Stimulated activated CD8-positive, alpha-beta memory T cell treated with anti-CD3 and anti-CD28 coated beads, Interleukin-2, amount 100 ng/mL, for 48 hours (primary cell): Measurements from ENCODE around the gene PTPRN2.

Experiments
- DNase-seq, 2 donors: peaks; one replicate each; pipeline ENCODE4 v3.0.0-alpha.2; 2020; ENCODE audit warnings: low read depth in 2 of 2

Gene PTPRN2

DNA sequence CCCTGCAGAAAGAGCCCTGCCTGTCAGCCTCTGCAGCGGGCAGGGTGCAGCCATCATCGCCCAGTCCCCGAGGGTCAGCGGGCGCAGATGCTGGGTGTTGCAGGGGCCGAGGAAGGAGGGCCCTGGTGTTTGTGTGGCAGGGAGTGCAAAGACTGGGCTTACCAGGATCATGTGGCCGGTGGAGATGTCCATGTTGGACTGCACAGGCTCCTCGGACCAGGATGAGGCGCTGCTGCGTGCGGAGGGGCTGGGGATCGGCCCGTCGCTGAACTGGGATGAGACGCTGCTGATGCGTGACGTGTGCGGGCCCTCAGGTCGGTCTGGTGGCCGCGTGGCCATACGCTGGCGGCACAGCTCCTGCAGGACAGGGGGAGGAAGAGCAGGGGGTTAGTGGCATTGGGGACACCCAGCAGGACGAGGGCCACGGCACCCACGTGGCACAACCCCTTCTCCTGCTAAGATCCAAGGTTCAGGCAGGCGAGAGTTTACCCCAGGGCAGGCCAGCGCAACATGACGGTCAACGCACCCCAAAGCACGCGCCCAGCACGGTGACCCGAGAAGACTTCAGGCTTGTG lies 931.3 kb downstream of the PTPRN2 start:
- no peak for DNase-seq

DNA sequence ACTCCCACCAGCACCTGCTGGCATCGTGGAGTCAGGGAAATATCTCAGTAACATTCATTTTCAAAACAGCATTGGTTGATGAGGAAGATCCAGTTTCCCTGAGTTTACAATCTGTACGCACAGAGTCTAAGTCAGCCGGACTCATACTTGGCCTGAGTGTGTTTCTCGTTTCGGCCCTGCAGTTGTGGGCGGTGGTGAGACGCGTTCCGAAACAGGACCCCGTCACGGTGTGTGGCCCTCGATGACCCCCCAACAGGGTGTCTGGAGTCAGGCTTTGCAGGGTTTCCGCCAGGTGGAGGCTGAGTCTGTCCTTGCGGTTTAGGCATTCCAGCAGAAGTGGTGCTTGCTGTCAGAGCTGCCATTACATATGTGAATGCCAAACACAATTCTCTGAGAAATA lies 933.3 kb downstream of the PTPRN2 start:
- DNase-seq: no peak

DNA sequence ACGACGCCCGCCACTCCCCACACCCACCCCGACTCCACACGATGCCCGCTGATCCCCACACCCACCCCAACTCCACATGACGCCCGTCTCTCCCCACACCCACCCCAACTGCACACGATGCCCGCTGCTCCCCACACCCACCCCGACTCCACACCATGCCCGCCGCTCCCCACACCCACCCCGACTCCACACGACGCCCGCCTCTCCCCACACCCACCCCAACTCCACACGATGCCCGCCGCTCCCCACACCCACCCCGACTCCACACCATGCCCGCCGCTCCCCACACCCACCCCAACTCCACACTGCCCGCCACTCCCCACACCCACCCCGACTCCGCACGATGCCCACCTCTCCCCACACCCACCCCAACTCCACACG lies 933.8 kb downstream of the PTPRN2 start:
- no peak for DNase-seq

DNA sequence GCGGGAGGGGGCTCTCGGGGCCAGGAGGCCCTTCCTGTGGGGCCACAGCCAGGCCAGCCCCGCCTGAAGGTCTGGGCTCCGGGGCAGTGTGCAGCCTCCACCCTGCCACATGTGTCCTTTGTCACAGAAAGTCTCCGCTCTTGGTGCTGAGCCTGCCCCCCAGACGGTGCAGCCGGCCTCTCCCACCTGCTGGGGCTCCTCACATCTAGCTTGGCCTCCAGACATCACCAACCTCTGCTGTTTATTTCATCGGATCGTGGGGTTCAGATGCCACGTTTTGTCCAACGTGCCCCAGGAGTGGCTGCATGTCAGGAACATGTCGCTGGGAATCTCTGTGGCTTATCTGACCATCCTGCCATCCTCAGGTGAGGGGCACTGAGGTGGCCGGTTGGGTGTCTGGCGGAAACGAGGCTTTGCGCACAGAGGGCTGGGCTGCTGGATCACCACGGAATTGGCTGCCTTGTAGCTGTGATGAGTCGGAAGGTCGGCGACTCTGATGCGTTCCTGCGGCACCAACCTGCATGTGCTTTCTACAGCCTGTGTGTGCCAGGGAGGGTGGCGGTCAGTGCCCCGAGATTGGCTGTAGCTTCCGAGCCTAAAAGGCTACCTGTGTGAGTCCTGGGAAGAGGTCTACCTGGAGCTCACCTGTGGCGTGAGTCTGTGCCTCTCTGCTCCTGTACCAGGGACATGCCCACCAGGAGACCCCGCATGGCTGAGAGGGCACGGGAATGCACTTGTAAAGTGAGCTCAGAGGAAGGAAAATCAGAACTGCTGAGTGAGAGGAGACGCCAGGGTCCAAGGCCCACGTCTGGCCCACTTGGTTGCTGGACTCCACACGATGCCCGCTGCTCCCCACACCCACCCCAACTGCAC lies 934.4 kb downstream of the PTPRN2 start:
- DNase-seq: no peak

DNA sequence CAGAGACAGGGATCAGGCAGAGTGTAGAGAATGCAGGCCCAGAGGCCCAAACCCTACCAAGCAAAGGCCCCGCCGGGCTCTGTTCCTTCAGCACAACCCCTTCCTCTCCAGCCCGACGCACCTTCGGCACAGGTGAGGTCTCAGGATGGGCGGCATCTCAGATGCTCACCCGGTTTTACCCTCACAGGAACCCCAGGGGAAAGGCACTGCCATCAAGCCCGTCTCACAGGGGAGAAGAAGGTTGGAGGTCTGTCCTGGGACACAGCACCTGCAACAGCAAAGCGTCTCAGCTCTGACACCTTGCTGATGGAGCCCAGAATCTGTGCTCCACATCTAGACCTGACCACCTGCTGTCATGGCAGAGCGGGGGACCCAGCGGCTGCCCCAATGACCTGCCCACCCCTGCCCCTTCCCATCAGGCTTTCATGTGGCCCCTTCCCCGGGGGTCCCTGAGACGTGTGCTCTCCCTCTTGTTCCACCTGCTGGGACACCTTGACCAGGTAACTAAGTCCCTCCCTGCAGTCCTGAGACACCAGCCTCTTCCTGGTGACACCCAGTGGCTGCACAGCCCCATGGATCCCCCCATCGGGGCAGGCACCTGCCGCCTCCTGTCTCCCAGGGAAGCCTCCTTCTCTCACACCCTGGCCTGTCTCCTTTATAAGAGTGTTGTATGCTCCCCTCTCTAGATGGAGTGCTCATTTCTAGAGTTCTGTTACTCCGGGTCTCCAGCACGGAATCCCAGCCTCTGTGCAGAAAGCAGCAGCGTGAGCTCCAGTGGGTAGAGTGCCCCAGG lies 935.3 kb downstream of the PTPRN2 start:
- DNase-seq: no peak

DNA sequence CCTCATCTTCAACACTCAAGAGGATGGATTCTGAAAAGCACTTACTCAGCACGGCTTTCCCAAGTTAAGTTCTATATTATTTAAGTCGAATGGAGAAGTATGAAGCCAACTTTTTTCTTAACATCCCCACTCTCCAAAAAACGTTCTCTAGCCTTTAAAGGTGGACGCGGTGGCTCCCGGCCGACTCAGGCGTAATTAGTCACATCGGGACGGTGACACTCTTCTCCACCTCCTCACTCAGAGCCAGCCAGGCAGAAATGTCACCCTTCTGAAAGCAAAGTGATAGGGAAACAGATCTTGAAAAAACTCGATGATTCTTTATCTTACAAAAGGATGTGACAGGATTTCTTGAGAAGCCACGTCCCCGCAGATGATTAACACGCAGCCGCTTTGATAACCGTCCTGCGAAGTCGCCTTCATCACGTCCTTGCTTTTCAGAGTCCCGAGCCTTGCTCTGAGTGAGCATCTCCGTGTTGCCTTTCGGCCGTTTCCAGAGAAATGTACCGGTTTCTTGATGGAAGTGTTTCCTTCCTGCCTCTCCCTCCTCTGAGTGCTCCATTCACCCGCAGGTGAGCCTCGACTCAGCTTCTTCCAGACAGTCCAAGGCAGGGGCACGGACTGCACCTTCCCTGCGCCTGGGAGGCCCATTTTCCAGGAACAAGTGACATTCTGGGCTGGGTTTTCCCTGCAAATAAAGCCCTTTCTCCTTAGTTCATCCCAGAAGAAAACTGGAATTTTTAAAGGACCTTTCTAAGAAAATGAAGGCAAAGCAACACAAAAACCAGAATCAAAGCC lies 936.1 kb downstream of the PTPRN2 start:
- no peak for DNase-seq

DNA sequence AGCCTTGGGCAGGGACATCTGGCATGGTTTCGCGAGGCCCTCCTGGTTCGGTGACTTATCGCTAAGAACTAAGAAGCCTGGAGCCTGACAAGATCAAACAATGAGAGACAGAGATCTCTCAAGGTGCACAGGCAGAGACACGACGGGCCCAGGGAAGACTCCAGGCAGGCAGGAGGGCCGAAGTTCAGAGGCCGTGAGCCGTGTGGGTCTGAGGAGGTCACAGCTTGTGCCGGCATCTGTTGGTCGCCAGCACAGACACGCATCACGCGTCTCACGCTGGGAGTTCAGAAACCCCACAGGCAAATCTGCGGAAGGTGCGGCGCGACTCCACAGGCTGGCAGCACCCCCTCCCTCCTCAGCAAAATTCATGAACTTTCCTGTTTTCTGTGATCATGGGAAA lies 936.8 kb downstream of the PTPRN2 start:
- DNase-seq: no peak

DNA sequence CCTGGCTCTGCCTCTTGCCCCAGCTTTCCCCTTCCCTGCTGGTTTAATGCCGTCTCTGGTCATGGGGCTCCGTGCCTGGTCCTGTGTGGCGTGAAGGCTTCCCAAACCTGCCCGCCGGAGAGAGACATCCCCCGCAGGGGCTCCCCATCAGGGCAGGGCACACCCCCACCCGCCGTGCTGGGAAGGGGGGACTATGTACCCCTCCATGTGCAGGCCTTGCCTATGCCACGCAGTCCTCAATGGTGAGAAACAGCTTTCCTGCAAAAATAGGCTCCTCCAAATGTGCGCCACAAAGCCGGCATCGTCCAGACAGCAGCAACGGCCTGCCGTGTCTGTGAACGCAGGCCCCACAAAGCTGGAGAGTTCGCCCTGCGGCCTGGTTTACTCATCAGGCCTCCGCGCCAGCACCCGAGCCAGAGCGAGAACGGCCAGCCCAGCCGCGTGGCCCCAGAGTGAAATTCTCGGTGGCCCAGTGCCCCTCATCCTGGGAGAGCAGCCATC lies 937.4 kb downstream of the PTPRN2 start:
- DNase-seq: no peak

DNA sequence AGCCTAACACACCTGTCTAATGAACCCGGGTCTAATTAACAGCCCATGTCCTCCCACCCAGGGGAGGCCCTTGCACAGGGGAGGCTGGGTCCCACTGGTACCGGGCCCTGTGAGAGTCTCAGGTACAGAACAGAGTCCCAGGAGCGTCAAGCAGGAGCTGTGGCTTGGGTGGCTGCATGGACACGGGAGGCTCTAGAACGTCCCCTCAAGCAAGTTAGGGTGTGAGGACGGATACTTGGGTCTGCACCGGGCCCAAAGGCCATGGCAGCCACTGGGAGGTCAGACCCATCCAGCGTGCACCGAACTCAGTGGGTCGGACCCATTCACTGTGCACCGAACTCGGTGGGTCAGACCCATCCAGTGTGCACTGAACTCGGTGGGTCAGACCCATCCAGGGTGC lies 941.1 kb downstream of the PTPRN2 start:
- DNase-seq: no peak

DNA sequence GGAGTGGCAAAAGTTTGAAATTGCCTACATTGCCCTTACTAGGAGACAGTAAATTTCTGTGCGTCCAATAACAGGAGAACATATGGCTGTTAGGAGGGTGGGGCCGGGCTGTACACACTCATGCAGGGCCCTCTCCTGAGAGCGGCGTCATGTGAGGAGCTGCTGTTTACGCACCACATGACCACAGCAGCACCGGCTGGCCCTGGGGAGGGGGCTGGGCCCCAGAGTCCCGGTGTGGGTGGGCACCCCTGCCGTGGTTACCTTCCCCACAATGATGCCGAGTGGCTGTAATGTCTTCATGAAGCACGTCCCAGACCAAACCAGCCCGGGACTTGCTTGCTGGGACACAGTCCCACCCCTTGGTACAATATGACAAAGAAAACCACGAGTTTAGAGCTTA lies 942.1 kb downstream of the PTPRN2 start:
- DNase-seq: no peak

DNA sequence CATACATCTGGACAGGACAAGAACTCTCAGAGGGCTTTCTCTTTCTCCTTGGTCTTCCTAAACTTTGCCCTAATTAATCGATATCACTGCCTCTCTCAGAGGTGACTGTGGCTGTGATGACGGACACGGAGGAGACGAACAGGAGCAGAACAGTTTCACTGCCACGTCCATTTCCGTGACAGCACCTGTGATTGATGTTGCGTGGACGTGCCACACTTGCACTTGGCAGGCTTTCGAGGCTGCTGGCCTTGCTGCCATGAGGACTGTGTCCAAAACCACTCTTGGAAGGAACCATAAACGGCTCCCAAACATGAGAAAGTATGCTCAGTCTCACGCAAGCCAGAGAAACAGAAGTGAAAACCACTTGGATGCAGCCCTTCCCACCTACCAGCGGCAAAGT lies 942.7 kb downstream of the PTPRN2 start:
- DNase-seq: no peak

DNA sequence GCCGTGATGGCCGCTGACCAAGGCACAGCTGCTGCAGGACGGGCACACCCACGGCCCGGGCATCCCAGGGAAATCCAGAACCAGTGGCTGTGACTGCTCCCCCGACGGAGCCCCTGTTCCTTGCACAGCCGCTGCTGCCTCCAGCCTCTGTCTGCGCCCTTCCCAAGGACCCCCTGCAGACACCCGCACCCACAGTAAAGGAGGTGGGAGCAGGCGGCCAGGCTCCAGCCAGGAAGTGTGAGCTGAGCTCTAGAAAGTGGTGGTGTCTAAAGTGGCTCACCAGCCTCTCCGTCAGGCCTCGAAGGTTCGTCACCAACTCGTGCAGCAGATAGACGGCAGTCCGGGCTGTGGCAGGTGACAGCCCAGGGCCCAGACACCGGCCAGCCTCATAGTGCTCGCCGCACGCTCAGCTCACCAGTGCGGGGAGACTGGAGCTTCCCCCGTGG lies 944.1 kb downstream of the PTPRN2 start:
- no peak for DNase-seq

DNA sequence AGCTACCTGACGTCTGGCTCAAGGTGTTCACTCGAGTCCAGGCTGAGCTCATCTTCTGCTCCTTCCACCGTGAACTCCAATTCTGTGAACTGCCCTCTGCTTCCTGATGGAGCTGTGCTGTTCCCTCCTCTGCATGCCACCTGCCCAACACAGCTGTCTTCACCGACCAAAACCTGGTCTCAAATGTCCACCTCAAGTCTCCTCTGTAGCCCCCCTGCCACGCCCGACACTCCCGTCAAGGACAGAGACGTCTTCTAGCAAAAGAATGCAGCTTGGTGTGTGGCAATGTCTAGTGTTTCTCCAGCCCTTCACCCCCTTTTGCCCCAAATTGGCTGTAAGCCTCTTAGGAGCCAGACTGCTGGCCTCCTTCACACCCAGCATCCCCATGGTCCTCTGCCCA lies 945.8 kb downstream of the PTPRN2 start:
- no peak for DNase-seq

DNA sequence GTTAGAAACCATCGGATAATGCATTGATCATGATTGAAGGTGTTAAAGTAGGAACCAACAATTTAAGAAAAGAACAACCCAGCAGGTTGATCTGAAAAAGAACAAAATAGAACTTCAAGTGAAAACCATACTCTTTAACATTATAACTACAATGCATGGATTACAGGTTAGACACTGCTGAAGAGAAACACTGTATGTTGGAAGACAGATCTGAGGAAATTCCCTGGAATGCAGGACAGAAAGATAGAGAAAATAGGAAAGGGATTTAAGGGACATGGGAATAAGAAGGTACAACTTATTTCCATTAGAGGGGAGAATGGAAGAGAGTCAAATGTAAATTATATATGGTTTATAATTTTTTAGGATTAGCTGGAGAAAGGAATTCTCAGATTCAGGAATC lies 947.5 kb downstream of the PTPRN2 start:
- no peak for DNase-seq

DNA sequence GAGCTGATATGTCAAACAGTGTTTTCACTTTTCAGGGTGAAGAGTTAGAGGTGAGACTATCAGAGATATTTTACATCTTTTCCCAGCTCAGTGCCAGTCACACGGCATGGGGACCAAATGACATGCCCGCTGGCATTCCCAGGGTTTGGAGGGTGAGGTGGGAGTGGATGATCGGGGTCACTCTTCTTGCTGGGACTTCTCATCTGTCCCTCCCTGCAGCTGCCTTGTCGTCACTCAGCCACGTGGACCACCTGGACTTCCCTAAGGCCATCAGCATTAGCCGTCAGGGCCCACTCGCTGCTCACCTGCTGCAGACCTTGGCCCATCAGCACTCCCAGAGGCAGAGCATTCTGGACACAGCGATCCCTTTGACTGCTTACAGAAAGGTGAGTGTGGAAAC lies 949.1 kb downstream of the PTPRN2 start:
- no peak for DNase-seq

DNA sequence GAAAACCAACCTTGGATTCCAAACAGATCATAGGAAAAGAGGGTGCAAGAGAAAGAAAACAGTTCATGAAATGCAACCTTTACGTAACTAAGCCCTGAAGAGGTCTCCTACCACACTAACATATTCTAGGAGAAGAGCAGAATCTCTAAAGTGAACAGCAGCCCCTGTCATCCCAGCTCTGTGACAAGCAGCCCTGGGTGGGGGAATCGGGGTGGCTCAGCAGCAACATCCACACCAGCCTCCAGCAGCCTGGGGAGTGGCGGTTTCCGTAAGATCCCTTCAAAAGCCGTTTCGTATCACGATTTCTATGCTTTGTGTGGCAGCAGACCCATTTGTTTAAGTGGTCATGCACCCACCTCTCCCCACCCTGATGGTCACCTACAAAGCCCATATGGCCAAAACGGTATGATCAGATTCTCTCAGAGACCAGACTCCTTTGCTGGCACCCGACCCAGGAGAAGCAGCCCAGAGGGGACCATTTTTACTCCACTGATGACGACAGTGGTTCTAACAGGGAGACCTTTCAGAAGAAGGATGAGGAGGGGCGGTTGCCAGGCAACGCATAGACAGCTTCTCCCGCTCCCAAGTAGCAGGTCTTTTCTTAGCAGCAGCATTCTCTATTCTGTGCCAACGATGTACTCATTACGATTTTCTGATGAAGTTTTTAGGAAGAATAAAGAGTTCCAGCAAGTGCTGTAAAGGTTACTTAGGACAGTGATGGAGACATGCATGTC lies 950.2 kb downstream of the PTPRN2 start:
- DNase-seq: no peak

DNA sequence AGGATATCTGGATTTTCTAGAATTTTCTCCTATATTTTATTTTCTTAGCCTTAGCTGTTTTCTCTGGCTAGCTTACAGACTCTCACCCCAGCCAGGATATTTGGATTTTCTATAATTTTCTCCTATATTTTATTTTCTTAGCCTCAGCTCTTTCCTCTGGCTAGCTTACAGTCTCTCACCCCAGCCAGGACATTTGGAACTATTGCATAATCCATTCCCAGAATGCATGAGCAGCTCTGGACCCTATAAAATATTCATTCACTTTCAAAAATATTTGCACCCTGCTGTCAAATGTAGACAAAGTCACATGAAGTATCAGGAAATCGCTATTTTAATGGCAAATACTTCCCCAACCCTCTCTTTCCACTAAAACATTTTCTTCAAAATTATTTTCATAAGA lies 952.0 kb downstream of the PTPRN2 start:
- DNase-seq: no peak

DNA sequence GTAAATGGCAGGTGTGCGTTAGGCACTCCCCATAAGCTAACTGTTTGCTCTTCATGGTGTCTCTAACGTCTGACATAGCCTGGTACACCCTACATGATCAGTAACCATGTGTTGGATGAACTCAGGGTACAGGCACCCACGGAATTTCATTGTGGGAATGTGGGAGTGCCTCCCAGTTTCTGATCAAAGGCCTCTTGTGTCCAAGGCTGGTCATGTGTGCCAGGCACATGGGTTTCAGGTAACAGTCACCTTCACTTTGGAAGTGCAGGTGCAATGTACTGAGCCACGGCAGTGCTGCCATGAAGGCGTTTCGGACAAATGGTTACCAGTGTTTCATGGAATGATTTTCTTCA lies 952.5 kb downstream of the PTPRN2 start:
- no peak for DNase-seq

DNA sequence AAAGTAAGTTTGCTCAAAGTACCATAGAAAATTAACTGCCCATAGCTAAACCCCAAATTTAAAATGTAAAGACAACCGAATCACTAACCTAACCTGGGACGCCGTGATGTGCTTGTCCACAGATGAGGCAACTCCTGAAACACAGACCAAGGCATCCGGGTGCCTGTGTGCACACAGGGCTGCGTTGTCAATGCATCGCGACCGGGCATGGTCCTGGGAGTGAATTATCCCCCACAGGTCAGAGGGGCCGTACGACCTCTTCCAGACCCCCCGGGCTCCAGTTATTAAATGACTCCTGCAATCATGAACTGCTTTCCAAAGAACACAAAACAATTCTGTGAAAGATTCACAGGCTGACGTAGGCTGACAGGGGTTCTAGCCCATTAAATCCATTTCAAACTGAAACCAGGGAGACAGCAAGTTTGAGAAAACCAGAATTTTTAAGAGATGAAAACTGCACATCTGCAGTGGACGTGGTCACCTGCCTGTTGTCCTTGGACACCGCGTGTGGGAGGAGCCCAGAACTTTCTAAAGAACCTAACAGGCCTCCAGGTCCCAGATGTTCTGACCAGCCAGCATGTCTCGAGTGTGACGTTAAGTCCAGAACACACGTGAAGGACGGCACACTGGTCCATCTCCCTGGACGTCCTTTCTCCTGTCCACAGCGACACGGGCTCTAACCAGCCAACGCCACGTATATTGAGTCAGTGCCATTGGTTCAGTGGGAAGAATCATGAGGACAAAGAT lies 953.0 kb downstream of the PTPRN2 start:
- DNase-seq: no peak

DNA sequence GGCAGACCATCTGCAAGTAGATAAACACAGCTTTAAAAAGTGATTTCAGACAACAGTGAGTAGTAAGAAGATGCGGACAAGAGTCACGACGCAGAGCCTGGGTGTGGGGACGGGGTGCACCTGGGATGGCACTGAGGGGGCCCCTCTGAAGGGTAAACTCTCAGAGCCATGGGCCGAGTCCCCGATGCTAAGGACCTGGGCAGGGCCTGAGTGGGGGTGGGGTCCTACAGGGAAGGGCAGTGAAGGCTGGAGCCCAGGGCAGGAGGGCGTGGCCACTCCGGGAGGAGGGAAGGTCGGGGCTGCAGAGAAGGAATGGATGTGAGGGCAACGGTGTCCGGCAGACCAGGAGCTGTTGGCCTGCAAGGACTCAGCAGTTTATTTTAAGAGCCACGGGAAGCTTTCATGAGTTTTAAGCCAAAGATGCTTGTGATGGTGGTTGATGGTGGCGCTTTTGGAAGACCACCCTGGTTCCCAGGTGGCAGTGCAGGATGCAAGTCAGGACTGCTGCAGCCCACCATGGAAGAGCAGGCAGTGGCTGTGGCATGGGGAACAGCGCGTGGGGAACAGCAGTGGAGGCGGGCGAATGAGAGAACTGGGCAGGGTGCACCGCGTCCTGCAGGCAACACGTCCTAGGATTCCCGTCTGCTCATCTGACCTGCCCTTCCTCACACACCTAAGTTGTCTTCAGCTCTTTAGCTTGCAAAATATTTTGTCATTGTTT lies 954.0 kb downstream of the PTPRN2 start:
- no peak for DNase-seq
